Measurements from ENCODE around the gene ZNF584.

DNA sequence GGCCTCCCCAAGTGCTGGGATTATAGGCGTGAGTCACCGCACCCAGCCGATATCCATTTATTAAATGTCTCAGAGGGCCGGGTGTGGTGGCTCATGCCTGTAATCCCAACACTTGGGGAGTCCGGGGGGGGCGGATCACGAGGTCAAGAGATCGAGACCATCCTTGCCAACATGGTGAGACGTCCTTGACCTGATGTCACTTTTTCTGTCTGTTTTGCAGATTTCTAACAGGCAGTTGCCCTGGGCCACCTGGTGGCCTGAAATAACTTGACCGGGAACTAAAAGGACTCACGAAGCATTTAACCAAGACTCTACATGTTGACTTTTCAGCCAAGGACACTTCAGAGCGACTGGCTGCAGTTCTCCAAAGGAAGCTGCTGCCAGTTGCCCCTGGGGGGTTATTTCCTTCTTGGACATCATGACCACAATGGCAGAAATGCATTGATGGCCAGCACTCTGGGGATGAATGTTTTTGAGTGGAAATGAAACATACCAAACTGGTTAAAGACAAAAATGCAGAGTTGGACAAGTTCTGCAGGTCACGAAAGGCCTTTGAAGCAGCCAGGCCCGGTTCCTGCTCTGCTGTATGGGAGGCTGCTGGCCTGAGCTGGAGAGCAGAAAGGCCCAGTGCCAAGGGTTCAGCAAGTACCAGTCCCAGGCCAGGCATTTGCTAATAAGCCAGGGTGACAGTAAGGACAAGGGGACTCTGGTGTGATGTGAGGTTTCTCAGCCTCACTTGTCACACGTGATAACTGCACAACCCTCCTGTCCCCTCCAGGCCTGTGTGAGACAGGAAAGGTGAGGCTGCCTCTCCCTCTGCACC is 35.9 kb upstream of the ZNF584 start:
- TF ChIP-seq POLR2A (IDR thresholded peaks at IDR 0.05; ENCODE audit: low read length) (no peak), GATA1 (IDR thresholded peaks at IDR 0.05; ENCODE audit: low read depth, low read length) (no peak)

All from erythroblast (primary cell).